ENCODE measurements around the gene PHIP.

DNA sequence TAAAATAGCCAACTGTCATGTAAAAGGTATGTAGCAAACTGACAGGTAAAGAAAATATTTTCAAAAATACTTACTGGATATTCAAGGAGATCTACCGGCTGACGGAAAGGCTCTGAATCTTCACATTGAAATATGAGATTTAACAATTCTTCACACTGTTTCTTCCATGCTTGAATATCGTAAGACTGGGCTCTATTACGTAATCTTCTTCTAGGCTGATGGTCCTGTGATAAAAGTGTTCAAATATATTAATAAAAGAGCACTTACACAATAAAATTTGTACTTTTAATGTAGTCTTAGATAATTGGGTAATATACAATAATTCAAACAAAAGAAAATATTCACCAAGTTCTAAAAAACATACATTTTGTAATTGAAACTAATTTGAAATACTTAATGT lies 123.3 kb downstream of the PHIP start:
- no peak for TF ChIP-seq CTCF (IDR thresholded peaks at IDR 0.05)
- TF ChIP-seq POLR2A (IDR thresholded peaks at IDR 0.05), result no peak
- no peak for TF ChIP-seq POLR2AphosphoS5 (IDR thresholded peaks at IDR 0.05)
- TF ChIP-seq EP300 (IDR thresholded peaks at IDR 0.05), result no peak

Data from suprapubic skin (tissue), 4 donors.